MCF 10A (cell line): ENCODE data around the gene GPR153. TPM values are rescaled to one million over a fixed set of nuclear protein-coding genes. Genes with fewer than 3 reads are reported as not detected.

Experiments used
- BruUV-seq: library from RNA; stranded (reverse); fragments of 400-500 nt; replicated peaks from 2 replicates; lab custom pipeline; 2021; lab: Mats Ljungman, UMichigan
- CTCF ChIA-PET: fragments of 300-600 bp; sonication (Branson Sonifier 250); formaldehyde crosslinking; extraction: SDS; loops from one replicate; lab custom pipeline; 2021; ENCODE audit warnings: antibody characterized with exemption, inconsistent platforms; lab: Yijun Ruan, JAX
- POLR2A ChIA-PET: fragments of 300-600, 350-650 bp; sonication (Branson Sonifier 250); formaldehyde crosslinking; extraction: SDS; loops from one replicate; lab custom pipeline; 2020; ENCODE audit warnings: antibody characterized with exemption, inconsistent platforms; lab: Yijun Ruan, JAX
- DNase-seq: peaks from one replicate; pipeline ENCODE4 v3.0.0-alpha.2; 2018; ENCODE audit not compliant: unreplicated experiment
- H3K27ac Mint-ChIP-seq: one replicate; pipeline ENCODE4 v1.8.0; 2022; ENCODE audit warnings: mild to moderate bottlenecking, low read depth, mixed read lengths; ENCODE audit not compliant: unreplicated experiment
- H3K27me3 Mint-ChIP-seq: one replicate; pipeline ENCODE4 v1.8.0; 2022; ENCODE audit warnings: mixed read lengths; ENCODE audit not compliant: insufficient read depth, unreplicated experiment
- H3K36me3 Mint-ChIP-seq: one replicate; pipeline ENCODE4 v1.8.0; 2022; ENCODE audit warnings: mild to moderate bottlenecking, moderate library complexity, mixed read lengths; ENCODE audit not compliant: insufficient read depth, unreplicated experiment
- H3K4me1 Mint-ChIP-seq: one replicate; pipeline ENCODE4 v1.8.0; 2022; ENCODE audit warnings: mixed read lengths; ENCODE audit not compliant: insufficient read depth, unreplicated experiment
- H3K4me3 Mint-ChIP-seq: one replicate; pipeline ENCODE4 v1.8.0; 2022; ENCODE audit warnings: mild to moderate bottlenecking, moderate library complexity, mixed read lengths; ENCODE audit not compliant: unreplicated experiment
- H3K9me3 Mint-ChIP-seq: one replicate; pipeline ENCODE4 v1.8.0; 2022; ENCODE audit warnings: mixed read lengths; ENCODE audit not compliant: unreplicated experiment
- CTCF ChIP-seq: fragments of 200-600 bp; IDR thresholded peaks from one replicate; pipeline ENCODE4 v1.8.0; 2022; ENCODE audit warnings: antibody characterized with exemption, mild to moderate bottlenecking; ENCODE audit not compliant: unreplicated experiment
- intact Hi-C: fragments of 100-400 bp; cut with micrococcal nuclease; formaldehyde crosslinking; loops from 2 replicates; pipeline ENCODE4 v1.14.1; 2022
- total RNA-seq: library from RNA; stranded (reverse); gene quantifications from 2 replicates; pipeline ENCODE4 v1.2.3, GENCODE V29; 2022

Gene GPR153
- total RNA-seq, 1 experiment from 2014 or later: 5.0 TPM

- TF ChIP-seq CTCF: no peak
- POLR2A ChIA-PET: no interaction called here
- CTCF ChIA-PET: interaction anchor here (1.2 to 2.4 kb wide), 3 partner anchors 8 to 184 kb away, joined by 3 to 16 read pairs (median 4); no protein-coding TSS in a partner anchor
- intact Hi-C loops: no loop called here
- no peak for DNase-seq
- H3K4me3 Mint-ChIP-seq: no peak overlapping the region
- H3K4me1 Mint-ChIP-seq: peaks cover 5% of the 10 kb centered on the region
- peaks cover 9% of the 10 kb centered on the region for H3K36me3 Mint-ChIP-seq
- no peaks in the 10 kb centered on the region for H3K9me3 Mint-ChIP-seq
- BruUV-seq: no TSS peak
- H3K27me3 Mint-ChIP-seq: peaks cover 30% of the 10 kb centered on the region
- no peak overlapping the region for H3K27ac Mint-ChIP-seq
Measured at GRCh38 chr1:6239213-6239752, 21.6 kb downstream of the GPR153 start.

- DNase-seq: no peak
- peaks cover 14% of the 10 kb centered on the region for H3K27me3 Mint-ChIP-seq
- H3K27ac Mint-ChIP-seq: no peak overlapping the region
- H3K4me3 Mint-ChIP-seq: no peak overlapping the region
- CTCF ChIA-PET: interaction anchor here (0.6 to 2.4 kb wide), 4 partner anchors 10 to 117 kb away, joined by 3 to 16 read pairs (median 4); no protein-coding TSS in a partner anchor
- POLR2A ChIA-PET: interaction anchor here (0.6 to 4.0 kb wide), 2 partner anchors 17 to 38 kb away, joined by 3 to 42 read pairs; partner anchors contain the start of gene RPL22
- H3K9me3 Mint-ChIP-seq: no peaks in the 10 kb centered on the region
- H3K36me3 Mint-ChIP-seq: peaks cover 27% of the 10 kb centered on the region
- peaks cover 10% of the 10 kb centered on the region for H3K4me1 Mint-ChIP-seq
- no TSS peak for BruUV-seq
- intact Hi-C loops: no loop called here
- no peak for TF ChIP-seq CTCF
Measured at GRCh38 chr1:6237093-6237492, 23.8 kb downstream of the GPR153 start.

GRCh38 chr1:6235296-6235677 is 25.6 kb downstream of the GPR153 start:
- Mint-ChIP-seq H3K4me1 (peaks cover 10% of the 10 kb centered on the region), H3K27ac (no peak overlapping the region), H3K9me3 (no peaks in the 10 kb centered on the region), H3K27me3 (no peaks in the 10 kb centered on the region), H3K36me3 (peaks cover 46% of the 10 kb centered on the region), H3K4me3 (peak overlapping the region; percentile 77)
- ChIA-PET CTCF (interaction anchor here (0.7 to 2.0 kb wide), 7 partner anchors 9 to 37 kb away, joined by 3 to 10 read pairs (median 4); no protein-coding TSS in a partner anchor), POLR2A (interaction anchor here (0.7 to 4.0 kb wide), 12 partner anchors 10 to 162 kb away, joined by 3 to 42 read pairs (median 4); partner anchors contain the start of genes RNF207 and RPL22)
- intact Hi-C loops: no loop called here
- no peak for TF ChIP-seq CTCF
- no peak for DNase-seq
- BruUV-seq: no TSS peak

- ChIA-PET CTCF (interaction anchor here (0.7 to 2.0 kb wide), 7 partner anchors 9 to 37 kb away, joined by 3 to 10 read pairs (median 4); no protein-coding TSS in a partner anchor), POLR2A (interaction anchor here (0.7 to 4.0 kb wide), 11 partner anchors 9 to 163 kb away, joined by 3 to 42 read pairs (median 4); partner anchors contain the start of genes RNF207 and RPL22)
- intact Hi-C loops: no loop called here
- peak overlapping the region; percentile 75 for H3K27ac Mint-ChIP-seq
- TF ChIP-seq CTCF: no peak
- H3K36me3 Mint-ChIP-seq: peaks cover 51% of the 10 kb centered on the region
- no TSS peak for BruUV-seq
- peak overlapping the region; percentile 77 for H3K4me3 Mint-ChIP-seq
- peaks cover 10% of the 10 kb centered on the region for H3K4me1 Mint-ChIP-seq
- H3K27me3 Mint-ChIP-seq: no peaks in the 10 kb centered on the region
- DNase-seq: no peak
- H3K9me3 Mint-ChIP-seq: no peaks in the 10 kb centered on the region
Measured at GRCh38 chr1:6234502-6235295, 26.2 kb downstream of the GPR153 start.
